ENCODE results near the gene ROM1.

The ROM1 gene

GRCh38 chr11:62588966-62589637 lies 24.0 kb upstream of the ROM1 start:
- no peak for DNase-seq

- peak; percentile 96 for DNase-seq
Measured at GRCh38 chr11:62591448-62592145, 21.5 kb upstream of the ROM1 start, which contains the start of gene TUT1. Gene TUT1 (minus strand): TSS chr11:62591523. CDS start chr11:62591485, 38 bp downstream.

GRCh38 chr11:62592146-62592815 lies 20.8 kb upstream of the ROM1 start:
- DNase-seq = no peak

- DNase-seq = no peak
Measured at GRCh38 chr11:62592989-62593421, 20.1 kb upstream of the ROM1 start.

- DNase-seq = peak; percentile 33
Measured at GRCh38 chr11:62593434-62594044, 19.5 kb upstream of the ROM1 start.

- DNase-seq = no peak
Measured at GRCh38 chr11:62595124-62595523, 17.9 kb upstream of the ROM1 start.

- peak; percentile 96 for DNase-seq
Measured at GRCh38 chr11:62599069-62599696, 13.9 kb upstream of the ROM1 start.

GRCh38 chr11:62599901-62600300 lies 13.2 kb upstream of the ROM1 start:
- DNase-seq = no peak

GRCh38 chr11:62600367-62601121 lies 12.5 kb upstream of the ROM1 start:
- DNase-seq = no peak

GRCh38 chr11:62601122-62601371 lies 12.0 kb upstream of the ROM1 start:
- no peak for DNase-seq

- DNase-seq = peak; percentile 98
Measured at GRCh38 chr11:62601372-62602140, 11.5 kb upstream of the ROM1 start, which contains the start of gene MTA2. Gene MTA2 (minus strand): TSS chr11:62601865. CDS start chr11:62601450, 415 bp downstream.

GRCh38 chr11:62602141-62603071 lies 10.7 kb upstream of the ROM1 start:
- no peak for DNase-seq

- DNase-seq = no peak
Measured at GRCh38 chr11:62603072-62603408, 10.0 kb upstream of the ROM1 start.

GRCh38 chr11:62603776-62604299 lies 9.2 kb upstream of the ROM1 start:
- no peak for DNase-seq

GRCh38 chr11:62604460-62605120 lies 8.5 kb upstream of the ROM1 start:
- no peak for DNase-seq

GRCh38 chr11:62605467-62605866 lies 7.6 kb upstream of the ROM1 start:
- no peak for DNase-seq

- no peak for DNase-seq
Measured at GRCh38 chr11:62605902-62606301, 7.2 kb upstream of the ROM1 start.

GRCh38 chr11:62607714-62608113 lies 5.3 kb upstream of the ROM1 start:
- DNase-seq = no peak

- DNase-seq = no peak
Measured at GRCh38 chr11:62608776-62609175, 4.3 kb upstream of the ROM1 start.

- DNase-seq = no peak
Measured at GRCh38 chr11:62610403-62610802, 2.7 kb upstream of the ROM1 start.

Measured in NK-92 treated with Interleukin-12 subunit alpha and Interleukin-12 subunit beta, amount 100 ng/mL, for 24 hours (cell line).